Fibroblast of the aortic adventitia (primary cell): ENCODE measurements around the gene NELFA. TPM values are rescaled to one million over a fixed set of nuclear protein-coding genes. Genes with fewer than 3 reads are reported as not detected.

ENCODE experiments used
- DNase-seq: peaks from one replicate; pipeline ENCODE4 v3.0.0-alpha.2; 2010; ENCODE audit warnings: low read depth
- H3K4me3 ChIP-seq: 2 replicates; pipeline ENCODE4 v1.5.1; 2011; ENCODE audit warnings: low read depth, mild to moderate bottlenecking, control low read depth, low read length, moderate library complexity
- CTCF ChIP-seq: IDR thresholded peaks from 2 replicates; pipeline ENCODE4 v1.5.1; 2011; ENCODE audit warnings: mild to moderate bottlenecking, low read length, control low read depth, inconsistent platforms; ENCODE audit not compliant: insufficient read depth
- total RNA-seq: library from RNA; depleted of rRNA; stranded (reverse); fragments of >200 nt; gene quantifications from 2 replicates; pipeline ENCODE4 v1.2.3, GENCODE V29; 2012; ENCODE audit warnings: low replicate concordance

NELFA gene
- total RNA-seq, 1 donor = 14.8 TPM

GRCh38 chr4:1968686-1969295 is 40.0 kb downstream of the NELFA start:
- DNase-seq = no peak
- no peak overlapping the region for H3K4me3 ChIP-seq
- TF ChIP-seq CTCF = no peak

GRCh38 chr4:1967512-1968149 is 41.1 kb downstream of the NELFA start:
- TF ChIP-seq CTCF = no peak
- peak; percentile 48 for DNase-seq
- no peak overlapping the region for H3K4me3 ChIP-seq

- DNase-seq = no peak
- no peak overlapping the region for H3K4me3 ChIP-seq
- no peak for TF ChIP-seq CTCF
Measured at GRCh38 chr4:1964971-1965370, 43.8 kb downstream of the NELFA start.

GRCh38 chr4:1964443-1964842 is 44.3 kb downstream of the NELFA start:
- DNase-seq = no peak

GRCh38 chr4:1962980-1963379 is 45.8 kb downstream of the NELFA start:
- H3K4me3 ChIP-seq = no peak overlapping the region
- no peak for DNase-seq
- no peak for TF ChIP-seq CTCF

More at GRCh38 chr4:1964443-1964842, 44.3 kb downstream of the NELFA start:
- no peak overlapping the region for H3K4me3 ChIP-seq
- no peak for TF ChIP-seq CTCF

- DNase-seq = no peak
- TF ChIP-seq CTCF = no peak
- no peak overlapping the region for H3K4me3 ChIP-seq
Measured at GRCh38 chr4:1961563-1961962, 47.2 kb downstream of the NELFA start.
